Activated T-cell treated with anti-CD3 and anti-CD28 coated beads for 24 hours (primary cell): ENCODE results near the gene LATS2.

Experiments
- DNase-seq: peaks from one replicate; pipeline ENCODE4 v3.0.0-alpha.2; 2020; ENCODE audit warnings: low read depth

Gene LATS2

DNA sequence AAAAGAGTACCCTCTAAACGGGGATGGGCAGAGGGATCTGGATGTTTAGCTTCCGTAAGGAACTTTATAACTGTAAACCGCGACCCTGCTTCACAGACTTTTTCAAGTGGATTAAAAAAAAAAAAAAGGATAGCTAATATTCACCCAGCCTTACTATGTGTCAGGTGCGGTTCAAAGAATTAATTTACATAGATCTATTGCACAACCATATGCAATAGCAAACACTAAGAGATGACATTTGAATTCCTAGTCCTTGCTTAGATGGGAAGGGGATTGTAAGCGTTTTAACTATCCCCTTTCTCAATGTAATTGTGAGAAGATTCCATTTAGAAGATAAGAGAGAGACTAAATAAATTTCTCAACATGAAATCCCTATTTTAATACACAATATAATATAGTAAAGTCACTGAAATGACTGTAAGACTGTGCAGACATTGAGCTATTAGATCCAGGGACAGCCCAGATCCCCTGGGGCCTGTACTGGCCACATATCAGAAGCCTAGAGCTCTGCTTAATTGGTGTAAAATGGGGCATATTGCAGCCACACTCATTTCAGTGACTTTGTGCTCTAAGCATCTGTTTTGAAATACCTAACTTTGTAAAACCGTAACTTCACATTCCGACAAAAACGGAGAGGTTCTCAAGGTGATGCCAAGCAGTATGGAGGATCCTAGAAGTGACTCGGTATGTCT is 13.6 kb downstream of the LATS2 start:
- DNase-seq, result no peak

DNA sequence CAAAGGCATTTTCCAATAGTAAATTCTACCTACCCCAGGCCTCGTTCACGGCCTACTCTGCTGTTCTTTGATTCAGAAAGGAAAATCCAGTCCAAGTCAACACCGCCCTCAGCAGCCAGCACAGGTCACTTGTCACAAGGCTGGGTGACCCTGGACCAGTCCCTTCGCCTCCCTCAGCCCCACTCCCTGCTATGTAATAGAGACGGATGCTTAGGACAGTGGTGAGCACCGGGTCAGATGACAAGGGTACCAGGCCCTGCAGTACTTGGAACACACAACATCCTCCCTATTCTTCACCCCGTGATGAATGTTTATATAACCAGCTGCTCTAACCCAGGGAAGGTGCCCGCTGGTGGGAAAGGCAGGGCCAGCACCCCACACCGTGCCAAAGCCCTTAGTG is 14.3 kb downstream of the LATS2 start:
- DNase-seq, result no peak

DNA sequence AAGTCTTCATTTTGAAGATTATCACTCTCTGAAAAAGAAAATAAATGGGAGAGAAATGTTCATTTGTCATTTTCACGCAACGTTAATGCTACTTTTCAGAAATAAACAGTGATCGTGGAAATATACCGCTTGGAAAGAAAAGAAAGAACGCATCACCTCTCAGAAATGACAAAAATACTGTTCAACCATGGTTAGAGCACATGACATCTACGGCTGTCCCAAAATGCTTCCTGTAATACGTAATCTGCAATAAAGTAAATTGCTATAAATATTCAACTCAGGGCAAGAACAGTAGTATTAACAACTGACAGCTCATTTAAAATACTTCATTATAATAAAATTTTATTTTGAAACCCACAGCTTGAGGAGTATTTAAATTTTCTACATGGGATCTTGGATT is 15.2 kb downstream of the LATS2 start:
- DNase-seq, result no peak

DNA sequence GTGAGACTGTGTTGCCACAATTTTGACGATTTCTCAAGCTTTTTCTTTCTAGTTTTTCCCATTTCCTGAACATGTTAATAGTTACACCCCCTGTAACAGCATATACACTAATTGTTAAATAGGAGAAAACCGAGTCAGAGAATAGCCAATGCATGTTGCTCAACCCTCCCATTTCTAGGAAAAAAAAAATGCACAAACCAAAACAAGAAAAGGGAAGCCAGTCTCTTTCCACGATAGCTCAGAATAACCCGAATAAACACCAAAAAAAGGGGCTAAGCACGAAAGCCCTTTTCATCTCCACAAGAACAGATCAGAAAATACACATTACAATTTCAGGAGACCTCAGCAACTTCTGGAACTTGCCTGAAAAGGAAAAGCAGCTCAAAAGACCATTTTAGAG is 16.3 kb downstream of the LATS2 start:
- no peak for DNase-seq

DNA sequence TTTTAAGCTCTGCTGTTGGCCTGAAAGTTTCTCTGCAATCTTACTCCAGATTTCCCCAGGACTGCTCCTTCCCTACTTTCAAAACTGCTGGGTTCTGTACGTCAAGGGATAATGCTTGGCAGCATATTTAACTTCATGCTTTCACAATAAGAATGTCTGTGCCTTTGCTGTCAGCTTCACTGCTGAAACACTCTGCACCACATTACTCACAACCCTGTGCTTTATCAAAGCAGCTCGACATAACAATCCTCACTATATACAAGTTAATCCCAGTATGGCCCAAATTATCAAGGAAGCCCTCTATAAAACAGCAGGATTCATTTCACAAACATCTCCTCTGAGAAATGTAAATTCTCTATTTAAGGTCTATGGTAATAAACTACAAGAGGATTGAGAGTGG is 17.5 kb downstream of the LATS2 start:
- no peak for DNase-seq

DNA sequence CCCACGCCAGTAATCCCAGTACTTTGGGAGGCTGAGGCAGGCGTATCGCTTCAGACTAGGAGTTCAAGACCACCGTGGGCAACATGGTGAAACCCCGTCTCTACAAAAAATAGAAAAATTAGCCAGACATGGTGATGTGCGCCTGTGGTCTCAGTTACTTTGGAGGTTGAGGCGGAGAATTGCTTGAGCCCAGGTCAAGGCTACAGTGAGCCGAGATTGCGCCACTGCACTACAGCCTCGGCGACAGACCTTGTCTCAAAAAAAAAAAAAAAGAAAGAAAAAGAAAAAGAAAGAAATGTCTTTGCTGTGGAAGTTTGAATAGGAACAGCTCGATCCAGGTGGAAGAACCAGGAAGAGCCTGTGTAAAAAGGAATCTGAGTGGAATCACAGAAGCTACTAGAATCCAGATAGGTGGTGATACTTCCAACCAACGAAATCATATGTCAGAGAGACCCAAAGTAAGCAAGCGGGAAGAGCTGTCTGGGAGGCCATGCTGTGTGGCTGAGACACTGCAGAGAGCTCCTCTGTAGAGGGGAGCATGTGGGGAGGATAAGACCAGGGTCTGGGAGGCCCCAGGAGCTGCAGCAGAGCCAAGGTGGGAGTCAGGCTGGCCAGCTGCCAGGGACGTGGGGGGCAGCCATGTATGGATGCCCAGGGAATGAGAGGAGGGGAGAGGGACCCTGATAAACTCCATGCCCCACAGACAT is 21.1 kb downstream of the LATS2 start:
- no peak for DNase-seq

DNA sequence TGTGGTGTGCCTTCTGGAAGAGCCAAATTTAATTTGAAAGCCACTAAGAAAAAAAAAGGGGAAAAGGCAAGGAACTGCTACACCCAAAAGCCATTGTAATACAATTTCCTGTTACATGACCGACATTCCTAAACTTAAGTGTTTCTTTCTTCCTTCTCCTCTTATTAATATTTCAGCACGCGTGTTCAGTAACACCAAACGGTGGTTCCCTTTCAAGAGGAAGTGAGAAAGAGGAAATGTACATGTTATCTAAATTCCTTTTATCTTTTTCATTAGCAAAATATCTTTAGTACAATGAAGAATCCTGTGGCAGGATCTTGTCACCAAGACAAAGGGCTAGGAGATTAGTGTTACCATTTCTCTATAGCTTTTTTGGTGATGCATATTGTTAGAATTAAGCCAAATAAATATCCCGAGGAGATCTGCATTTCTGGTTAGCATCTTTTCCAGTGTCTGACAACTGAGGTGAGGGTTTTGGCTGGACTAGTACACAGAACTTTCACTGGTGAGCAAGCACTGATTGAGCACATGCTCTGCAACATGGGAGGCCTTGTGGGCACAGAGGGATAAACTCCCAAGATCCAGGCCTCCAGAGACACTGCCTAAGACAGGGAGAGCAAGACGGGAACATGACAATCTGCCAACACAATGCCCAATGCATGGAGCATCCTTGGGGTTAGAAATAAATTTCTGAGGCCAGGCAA is 22.1 kb downstream of the LATS2 start:
- no peak for DNase-seq

DNA sequence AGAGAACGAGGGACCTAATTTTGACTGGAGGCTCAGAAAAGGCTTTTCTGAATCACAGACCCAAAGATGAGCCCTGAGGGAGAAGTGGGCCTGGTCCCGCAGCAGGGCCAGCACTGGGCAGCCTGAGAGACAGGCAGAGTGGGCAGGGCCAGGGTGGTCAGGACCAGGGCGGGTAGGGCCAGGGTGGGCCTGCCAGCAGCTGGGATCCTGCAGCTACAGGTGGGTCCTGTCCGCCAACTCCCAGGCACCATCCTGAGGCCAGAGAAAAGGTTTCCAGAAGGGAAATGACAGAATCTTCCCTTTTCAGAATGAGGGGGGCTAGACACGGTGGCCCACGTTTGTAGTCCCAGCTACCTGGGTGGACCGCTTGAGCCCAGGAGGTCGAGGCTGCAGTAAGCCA is 23.7 kb downstream of the LATS2 start:
- DNase-seq, result no peak

DNA sequence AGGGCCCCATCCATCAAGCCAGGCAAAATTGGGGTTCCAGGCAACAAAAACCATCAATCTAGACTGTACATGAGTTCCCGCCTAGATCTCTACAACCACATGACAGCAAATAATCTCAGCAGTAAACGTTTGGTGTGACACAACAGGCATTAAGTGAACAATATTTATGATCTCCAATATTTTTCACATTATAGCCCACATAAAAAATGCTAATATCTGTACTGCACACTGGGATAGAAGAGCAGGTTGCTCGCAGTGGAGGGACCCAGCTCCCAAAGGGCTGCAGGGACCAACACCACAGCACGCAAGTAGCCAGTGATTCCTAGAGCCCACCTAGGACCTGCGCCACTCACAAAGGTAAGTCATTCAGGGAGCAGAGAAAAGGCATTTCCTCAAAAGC is 25.9 kb downstream of the LATS2 start:
- DNase-seq, result no peak

DNA sequence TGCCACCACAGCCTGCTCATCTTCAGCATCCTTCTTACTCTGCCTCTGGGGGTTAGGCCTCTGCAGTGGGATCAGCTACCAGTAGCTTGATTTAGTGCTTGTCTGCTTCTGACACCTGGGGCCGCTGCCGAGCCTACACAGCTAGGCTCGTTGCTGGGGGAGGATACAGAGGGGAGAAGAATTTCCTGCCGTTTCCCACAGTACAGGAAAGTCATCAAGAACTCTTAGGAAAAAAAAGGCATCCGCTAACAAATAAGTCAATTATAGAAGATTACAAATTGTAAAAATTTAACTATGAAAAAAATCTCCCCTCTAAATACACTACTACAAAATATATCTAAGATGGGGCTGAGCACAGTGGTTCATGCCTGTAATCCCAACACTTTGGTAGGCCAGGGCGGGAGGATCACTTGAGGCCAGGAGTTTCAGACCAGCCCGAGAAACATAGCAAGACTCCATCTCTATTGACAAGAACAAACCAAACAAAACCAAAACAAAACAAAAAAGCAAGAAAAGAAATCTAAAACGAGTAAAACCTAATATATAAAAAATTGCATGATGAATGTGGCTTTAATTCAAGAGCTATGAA is 26.7 kb downstream of the LATS2 start:
- DNase-seq, result no peak

DNA sequence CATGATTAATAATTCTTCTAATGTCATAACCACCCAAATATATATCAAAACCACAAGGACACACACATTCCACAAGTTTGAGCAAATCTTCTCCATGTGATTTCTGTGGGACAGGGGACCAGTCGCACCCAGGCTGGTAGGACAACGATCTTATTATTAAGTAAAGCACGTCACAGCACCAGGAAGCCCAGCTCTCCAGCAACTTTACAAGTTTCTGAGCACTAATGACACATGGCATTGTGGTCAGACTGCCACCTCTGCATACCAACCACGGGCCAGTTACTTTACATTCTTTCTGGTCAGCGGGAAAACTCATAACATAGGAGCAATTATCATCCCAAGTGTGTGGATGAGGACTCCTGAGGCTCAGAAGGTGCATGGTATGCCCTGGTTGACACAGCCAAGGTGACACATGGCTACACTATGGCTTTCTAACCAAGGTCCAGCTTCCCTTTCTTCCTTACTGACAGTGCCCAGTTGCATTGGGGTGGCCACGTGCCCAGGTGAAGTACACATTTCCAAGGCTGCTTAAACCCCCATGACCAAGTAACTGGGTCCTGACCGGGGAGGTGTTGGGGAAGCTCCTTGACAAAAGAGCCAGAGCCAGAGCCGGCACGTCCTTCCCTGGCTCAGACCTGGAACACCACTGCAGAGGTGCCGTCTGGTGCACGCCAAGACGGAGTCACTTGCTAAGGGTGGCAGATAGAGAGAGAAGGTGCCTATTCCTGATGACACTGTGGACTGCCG is 27.4 kb downstream of the LATS2 start:
- no peak for DNase-seq

DNA sequence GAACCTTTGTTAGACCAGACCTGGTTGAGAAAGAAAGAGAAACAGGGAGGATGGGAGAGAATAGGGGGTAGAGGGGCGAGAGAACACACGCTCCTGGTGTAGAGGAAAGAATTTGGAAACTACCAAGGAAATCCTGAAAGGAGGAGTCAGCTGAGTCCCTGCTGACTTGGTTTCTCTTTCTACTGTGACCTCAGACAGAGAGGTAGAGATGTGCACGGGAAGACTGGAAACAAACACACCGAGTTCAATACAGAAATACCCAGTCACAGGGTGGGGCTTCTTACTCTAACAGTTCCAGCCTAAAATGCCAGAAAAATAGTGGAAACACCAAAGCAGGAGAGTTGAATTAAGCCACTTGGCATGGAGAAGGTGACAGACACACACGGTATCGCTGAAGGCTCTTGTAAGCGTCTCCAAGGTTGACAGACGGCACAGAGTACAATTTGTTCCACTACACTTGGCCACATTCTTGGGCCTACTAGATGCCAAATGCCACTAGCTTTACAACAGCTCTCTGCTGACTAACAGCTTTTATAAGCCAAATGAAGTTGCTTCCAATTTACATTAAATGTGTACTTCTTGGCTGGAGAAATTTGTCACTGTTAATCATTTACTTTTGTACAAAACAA is 28.1 kb downstream of the LATS2 start:
- DNase-seq, result no peak

DNA sequence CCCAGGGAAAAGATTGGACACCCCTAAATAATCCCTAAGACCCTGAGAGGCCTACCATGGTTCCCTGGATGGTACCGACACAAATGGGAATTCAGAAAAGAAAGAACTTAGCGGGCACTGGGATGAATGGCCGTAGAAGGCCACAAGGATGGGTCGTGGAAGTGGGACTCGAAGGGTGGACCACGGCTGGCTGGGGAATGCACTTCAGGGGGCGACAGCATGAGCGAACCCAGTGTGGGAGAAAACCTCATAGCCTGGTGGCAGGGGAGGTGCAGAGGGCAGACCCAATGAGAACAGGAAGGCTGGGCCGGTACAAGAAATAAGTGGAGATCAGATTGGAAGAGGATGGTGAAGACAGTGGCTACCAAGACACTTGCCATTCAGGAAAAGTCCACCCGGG is 28.7 kb downstream of the LATS2 start:
- DNase-seq, result no peak

DNA sequence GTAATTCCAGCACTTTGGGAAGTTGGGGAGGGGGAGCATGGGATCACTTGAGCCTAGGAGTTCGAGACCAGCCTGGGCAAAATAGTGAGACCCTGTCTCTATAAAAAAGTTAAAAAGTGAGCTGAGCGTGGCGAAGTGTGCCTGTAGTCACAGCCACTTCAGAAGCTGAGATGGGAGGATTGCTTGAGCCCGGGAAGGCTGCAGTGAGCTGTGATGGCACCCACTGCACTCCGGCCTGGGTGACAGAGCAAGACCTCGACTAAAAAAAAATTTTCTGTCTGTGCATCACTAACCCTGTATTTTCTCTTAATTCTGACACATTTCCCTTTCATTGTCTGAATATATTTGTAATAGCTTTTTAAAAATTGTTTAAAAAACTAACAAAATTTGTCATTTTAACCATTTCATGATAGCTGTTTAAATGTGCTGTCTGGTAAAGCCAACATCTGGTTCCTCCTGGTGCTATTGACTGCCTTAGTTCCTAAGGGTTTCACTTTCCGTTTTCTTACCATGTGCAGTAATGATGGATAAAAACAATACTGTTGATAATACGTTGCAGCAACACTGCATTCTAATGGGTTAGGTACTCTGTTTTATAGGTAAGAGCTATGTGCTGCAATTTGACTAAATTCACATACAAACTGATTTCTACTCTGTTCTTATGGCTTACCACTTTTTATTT is 29.7 kb downstream of the LATS2 start:
- DNase-seq, result no peak

DNA sequence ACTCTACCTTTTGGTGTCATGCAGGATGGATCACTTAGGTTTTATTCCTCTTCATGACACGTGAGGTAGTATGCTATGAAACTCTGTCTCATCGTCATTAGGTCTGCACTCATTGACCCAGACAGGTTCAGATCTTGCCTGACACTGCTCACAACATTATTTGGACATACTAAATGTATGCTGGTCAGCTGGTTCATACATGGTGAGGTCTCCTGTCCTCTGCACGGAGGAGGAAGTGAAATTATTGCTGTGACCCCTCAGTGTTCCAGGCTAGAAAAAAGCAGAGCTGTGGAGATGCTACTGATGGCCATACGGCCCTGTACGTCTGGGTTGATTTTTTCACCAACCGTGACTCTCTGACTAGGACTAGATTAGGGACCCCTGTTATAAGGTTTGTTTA is 35.8 kb downstream of the LATS2 start:
- DNase-seq, result no peak

DNA sequence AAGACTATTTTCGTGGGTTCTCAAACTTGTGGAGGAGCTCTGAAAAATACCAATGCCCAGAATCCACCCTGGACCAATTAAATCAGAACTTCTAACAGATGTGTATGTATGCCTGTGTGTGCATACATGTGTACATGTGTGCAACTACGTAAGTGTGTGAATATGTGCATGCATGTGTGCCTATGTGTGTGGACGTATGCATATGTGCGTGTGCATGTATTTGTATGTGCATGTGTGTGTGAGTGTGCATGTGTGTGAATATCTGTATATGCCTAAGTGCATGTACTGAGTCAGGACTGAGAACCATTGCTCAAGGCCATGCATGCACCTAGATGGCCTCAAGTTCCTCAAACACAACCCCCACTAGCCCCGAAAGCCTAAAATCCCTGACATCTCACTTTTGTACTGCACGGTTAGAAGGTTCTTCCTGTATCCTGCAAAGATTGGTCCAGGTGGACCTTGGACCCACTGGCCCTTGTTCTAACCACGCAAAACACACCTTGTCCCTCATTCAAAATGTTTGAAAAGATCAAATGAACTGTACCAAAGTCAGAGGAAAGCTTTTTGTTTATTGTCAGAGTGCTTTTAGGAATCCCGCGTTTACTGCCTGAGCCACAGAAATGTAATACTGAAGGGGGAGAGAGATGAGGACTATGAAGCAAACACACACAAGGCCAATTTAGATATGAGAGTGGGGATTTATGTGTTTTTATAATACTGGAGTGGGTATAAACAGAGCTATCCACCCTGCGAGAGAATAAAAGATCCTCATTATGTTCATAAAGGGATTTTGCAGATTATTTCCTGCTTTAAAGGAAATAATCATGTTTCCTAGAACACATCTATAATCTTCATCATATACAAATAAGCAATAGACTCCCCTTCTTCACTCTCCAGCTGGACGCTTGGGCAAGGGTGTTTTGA is 39.1 kb downstream of the LATS2 start:
- DNase-seq, result no peak

DNA sequence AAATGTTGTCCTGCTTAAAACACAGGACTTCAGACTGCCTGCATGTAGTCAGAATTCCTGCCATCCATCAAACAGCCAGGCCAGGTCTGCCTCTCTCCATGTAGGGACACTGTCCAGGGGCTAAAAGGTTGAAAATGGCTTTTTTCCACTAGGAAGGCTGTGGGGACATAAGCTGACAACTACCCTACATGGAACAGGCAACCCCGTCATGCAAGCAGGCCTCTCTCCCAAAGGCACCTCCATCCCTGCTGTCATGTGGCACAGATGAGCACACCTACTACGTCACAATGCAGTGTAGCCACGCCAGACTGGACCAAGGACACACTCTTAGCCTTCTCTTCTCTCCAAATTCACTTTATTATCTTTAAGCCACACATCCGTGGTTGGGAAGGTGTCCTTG is 40.8 kb downstream of the LATS2 start:
- no peak for DNase-seq

DNA sequence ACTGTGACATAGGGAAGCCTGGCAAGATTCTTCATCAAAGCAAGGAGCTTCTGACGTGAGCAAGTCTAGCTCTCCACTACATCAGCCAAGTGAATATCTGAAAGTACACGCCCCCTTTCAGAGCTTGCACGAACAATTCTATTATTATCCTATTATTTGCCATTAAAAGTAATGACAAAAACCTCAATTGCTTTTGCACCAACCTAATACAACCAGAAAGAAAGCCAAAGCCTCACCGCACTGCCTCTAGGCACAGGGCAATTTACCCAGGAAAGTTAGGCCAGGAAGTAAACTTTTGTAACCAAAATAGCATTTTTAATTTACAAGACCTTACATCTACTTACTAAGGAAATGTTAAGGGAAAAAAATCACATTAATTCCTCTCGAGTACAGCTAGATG is 41.2 kb downstream of the LATS2 start:
- no peak for DNase-seq

DNA sequence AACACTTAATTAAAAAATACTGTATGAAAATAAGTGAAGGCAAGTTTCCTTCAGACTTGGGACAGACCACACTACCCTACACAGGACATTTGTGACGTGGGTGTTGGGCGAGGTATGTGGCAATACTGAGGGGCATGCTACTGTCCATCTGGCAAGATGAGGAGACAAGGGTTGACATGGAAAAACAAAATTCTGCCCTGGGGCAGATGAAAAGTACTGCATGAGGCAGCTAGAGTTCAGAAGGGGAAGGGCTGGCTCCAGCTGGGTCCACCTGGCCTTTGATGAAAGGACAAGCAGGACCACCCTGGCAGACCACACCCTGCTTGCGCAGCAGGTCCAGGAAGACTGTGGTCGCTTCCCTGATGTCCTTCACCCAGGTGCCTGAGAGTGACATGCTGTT is 43.2 kb downstream of the LATS2 start:
- DNase-seq, result no peak

DNA sequence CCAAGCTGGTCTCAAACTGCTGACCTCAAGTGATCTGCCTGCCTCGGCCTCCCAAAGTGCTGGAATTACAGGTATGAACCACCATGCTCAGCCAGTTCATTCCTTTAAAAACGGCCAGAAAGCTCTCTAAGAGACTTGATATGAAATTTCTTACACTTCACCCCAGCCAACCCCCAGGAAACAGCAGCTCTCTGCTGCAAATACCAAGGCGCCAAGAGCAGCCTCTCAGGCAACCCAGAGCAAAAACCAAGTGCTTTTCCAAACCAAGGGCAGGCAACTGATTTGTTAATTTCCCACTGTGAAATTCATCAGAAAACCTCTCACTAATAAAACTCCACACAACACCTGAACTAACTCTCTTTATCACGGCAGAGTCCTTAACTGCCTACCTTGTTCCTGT is 44.9 kb downstream of the LATS2 start:
- DNase-seq, result no peak
